ENCODE data around the gene PTPRK.

- TF ChIP-seq CBX3 (IDR thresholded peaks at IDR 0.05; ENCODE audit: low read depth) (no peak), REST (IDR thresholded peaks at IDR 0.05; ENCODE audit: low read depth) (no peak), SRF (IDR thresholded peaks at IDR 0.05; ENCODE audit: low read depth) (no peak), CTCF (IDR thresholded peaks at IDR 0.05 in 2 of 3, conservative IDR thresholded peaks at IDR 0.05 in 1 of 3; ENCODE audit: borderline replicate concordance in 1 of 3, insufficient read depth in 1 of 3, low read depth in 2 of 3, low read length in 2 of 3) (no peak), POLR2AphosphoS5 (IDR thresholded peaks at IDR 0.05; ENCODE audit: low read depth, low read length) (no peak), MAX (IDR thresholded peaks at IDR 0.05) (no peak), EZH2 (IDR thresholded peaks at IDR 0.05) (no peak), SP1 (IDR thresholded peaks at IDR 0.05; ENCODE audit: low read depth) (no peak), EZH2phosphoT487 (IDR thresholded peaks at IDR 0.05; ENCODE audit: borderline replicate concordance) (no peak), POLR2A (IDR thresholded peaks at IDR 0.05; ENCODE audit: borderline replicate concordance, extremely low read depth, insufficient read depth, insufficient read length) (no peak)
Observed at GRCh38 chr6:128376952-128377503, 143.4 kb downstream of the PTPRK start.
